Brain microvascular endothelial cell (primary cell): ENCODE results near the gene PIPOX.
"Not testable (repeated sequence)": the region's sequence is repeated elsewhere in the genome, so short reads cannot be mapped to it uniquely, and the experiment has no call there.

Experiments used
- DNase-seq: peaks from one replicate; pipeline ENCODE4 v3.0.0-alpha.2; 2020
- H3K27ac ChIP-seq: fragments of 250-450 bp; sonication (Bioruptor Pico); 2 replicates; pipeline ENCODE4 v1.5.1; 2020; ENCODE audit warnings: mild to moderate bottlenecking, moderate library complexity
- H3K27me3 ChIP-seq: fragments of 250-450 bp; sonication (Bioruptor Pico); replicated peaks from 2 replicates; pipeline ENCODE4 v1.5.1; 2020; ENCODE audit warnings: mild to moderate bottlenecking
- H3K36me3 ChIP-seq: fragments of 250-450 bp; sonication (Bioruptor Pico); replicated peaks from 2 replicates; pipeline ENCODE4 v1.5.1; 2020; ENCODE audit warnings: mild to moderate bottlenecking
- H3K4me3 ChIP-seq: 2 replicates; pipeline ENCODE4 v1.5.1; 2011; ENCODE audit warnings: low read depth, mild to moderate bottlenecking, control low read depth, low read length, moderate library complexity
- in situ Hi-C: cut with HindIII; loops from 2 replicates; pipeline ENCODE4 v1.10.0; 2017; ENCODE audit warnings: low sequenced_read_pairs, low pct_ligation_motif_present
- TF ChIP-seq, protein P1 (sequence below): IDR thresholded peaks from 2 replicates; pipeline ENCODE4 v1.5.1; 2011; ENCODE audit warnings: low read depth, mild to moderate bottlenecking, moderate library complexity, low read length, control low read depth, inconsistent platforms; ENCODE audit errors: missing control alignments

PIPOX gene

DNA sequence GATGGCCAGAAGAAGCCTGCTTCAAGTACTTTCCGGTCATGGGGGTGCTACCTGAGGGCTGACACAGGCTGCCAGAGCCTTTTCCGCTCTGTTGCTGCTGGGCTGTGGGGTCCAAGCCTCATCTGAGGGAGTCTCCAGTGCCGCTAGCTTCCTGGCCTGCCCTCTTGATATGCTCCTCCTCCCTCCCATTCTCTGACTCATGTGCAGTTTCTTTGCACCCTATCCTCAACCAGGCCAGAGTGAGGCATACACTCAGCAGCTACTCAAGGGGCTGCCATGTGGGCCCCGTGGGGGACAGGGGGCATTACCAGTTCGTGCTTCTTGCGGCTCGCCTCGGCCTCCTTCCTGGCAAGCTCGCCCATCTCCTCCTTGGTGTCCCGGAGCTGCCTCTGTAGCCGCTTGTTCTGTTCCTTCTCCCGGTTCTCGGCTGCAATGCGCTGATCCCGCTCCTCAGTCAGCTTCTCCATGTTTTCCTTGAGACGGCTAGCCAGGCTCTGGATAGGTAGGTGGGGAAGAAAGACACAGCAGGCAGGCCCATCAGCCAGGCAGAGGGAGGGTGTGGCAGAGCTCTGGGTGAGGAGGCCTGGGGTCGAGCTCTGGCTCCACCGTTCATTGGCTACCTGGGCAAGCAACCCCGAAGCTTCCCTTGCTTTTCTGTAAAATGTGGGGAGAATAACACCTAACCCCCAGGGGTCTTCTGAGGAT, 43.8 kb downstream of the PIPOX start:
- no peaks in the 10 kb centered on the region for H3K36me3 ChIP-seq
- DNase-seq, result peak; percentile 13
- no peak overlapping the region for H3K4me3 ChIP-seq
- TF ChIP-seq, protein P1, sequence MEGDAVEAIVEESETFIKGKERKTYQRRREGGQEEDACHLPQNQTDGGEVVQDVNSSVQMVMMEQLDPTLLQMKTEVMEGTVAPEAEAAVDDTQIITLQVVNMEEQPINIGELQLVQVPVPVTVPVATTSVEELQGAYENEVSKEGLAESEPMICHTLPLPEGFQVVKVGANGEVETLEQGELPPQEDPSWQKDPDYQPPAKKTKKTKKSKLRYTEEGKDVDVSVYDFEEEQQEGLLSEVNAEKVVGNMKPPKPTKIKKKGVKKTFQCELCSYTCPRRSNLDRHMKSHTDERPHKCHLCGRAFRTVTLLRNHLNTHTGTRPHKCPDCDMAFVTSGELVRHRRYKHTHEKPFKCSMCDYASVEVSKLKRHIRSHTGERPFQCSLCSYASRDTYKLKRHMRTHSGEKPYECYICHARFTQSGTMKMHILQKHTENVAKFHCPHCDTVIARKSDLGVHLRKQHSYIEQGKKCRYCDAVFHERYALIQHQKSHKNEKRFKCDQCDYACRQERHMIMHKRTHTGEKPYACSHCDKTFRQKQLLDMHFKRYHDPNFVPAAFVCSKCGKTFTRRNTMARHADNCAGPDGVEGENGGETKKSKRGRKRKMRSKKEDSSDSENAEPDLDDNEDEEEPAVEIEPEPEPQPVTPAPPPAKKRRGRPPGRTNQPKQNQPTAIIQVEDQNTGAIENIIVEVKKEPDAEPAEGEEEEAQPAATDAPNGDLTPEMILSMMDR, result no peak
- in situ Hi-C loops, result no loop called here
- H3K27me3 ChIP-seq, result no peaks in the 10 kb centered on the region
- no peak overlapping the region for H3K27ac ChIP-seq

DNA sequence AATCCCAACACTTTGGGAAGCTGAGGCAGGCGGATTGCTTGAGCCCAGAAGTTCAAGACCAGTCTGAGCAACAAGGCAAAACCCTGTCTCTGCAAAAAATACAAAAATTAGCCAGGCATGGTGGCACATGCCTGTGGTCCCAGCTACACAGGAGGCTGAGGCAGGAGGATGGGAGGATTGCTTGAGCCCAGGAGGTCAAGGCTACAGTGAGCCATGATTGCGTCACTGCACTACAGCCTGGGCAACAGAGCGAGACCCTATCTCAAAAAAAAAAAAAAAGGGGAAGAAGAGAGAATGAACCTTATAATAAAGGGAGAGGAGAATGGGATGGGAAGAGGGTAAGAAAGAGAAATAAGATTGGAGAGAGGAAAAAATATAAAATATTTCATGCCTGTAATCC, 45.8 kb downstream of the PIPOX start:
- H3K36me3 ChIP-seq, in situ Hi-C loops, H3K27me3 ChIP-seq, DNase-seq, H3K27ac ChIP-seq, H3K4me3 ChIP-seq: not testable (repeated sequence)

DNA sequence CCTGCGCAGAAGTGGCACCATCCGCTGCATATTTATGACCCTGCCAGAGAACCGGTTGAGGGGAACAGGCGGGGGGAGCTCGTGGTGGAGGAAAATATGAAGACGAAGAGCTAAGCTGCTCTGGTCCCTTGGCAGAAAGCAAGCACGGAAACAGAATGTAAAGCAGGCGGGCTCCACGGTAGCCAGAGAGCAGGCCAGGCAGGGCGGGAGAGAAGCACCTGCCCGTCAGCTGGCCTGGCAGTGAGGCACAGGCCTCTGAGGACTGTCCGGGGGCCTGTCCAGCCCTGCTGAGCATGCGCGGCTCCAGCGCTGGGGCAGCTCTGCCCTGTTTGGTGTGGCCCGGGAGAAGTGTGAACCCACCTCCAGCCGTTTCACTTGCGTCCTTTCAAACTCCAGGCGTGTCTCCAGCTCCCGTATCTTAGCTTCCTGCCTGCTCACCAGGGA, 46.7 kb downstream of the PIPOX start:
- DNase-seq, result no peak
- Histone ChIP-seq H3K36me3 (no peaks in the 10 kb centered on the region), H3K4me3 (no peak overlapping the region), H3K27ac (no peak overlapping the region), H3K27me3 (no peaks in the 10 kb centered on the region)
- TF ChIP-seq, protein P1, result no peak
- in situ Hi-C loops, result no loop called here

DNA sequence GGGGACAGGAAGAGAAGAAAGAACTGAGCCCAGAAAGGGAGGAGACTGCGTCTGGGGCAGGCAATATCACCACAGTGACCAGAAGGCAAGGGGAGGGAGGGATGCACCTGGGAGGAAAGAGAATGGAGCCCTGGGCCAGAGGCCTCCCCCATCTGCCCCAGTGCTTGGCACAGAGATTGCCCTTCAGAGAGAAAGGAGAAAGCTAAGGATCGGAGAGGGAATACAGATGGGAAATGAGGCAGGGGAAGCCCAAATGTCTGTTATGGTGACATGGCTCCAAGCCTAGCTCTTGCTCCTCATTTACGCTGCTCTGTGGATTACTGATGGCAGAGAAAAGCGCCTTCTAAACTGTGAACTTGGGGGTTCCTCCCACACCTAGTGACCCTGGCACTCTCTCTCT, 47.2 kb downstream of the PIPOX start:
- Histone ChIP-seq H3K27ac (no peak overlapping the region), H3K36me3 (no peaks in the 10 kb centered on the region), H3K27me3 (no peaks in the 10 kb centered on the region), H3K4me3 (no peak overlapping the region)
- DNase-seq, result no peak
- in situ Hi-C loops, result no loop called here
- TF ChIP-seq, protein P1, result no peak

DNA sequence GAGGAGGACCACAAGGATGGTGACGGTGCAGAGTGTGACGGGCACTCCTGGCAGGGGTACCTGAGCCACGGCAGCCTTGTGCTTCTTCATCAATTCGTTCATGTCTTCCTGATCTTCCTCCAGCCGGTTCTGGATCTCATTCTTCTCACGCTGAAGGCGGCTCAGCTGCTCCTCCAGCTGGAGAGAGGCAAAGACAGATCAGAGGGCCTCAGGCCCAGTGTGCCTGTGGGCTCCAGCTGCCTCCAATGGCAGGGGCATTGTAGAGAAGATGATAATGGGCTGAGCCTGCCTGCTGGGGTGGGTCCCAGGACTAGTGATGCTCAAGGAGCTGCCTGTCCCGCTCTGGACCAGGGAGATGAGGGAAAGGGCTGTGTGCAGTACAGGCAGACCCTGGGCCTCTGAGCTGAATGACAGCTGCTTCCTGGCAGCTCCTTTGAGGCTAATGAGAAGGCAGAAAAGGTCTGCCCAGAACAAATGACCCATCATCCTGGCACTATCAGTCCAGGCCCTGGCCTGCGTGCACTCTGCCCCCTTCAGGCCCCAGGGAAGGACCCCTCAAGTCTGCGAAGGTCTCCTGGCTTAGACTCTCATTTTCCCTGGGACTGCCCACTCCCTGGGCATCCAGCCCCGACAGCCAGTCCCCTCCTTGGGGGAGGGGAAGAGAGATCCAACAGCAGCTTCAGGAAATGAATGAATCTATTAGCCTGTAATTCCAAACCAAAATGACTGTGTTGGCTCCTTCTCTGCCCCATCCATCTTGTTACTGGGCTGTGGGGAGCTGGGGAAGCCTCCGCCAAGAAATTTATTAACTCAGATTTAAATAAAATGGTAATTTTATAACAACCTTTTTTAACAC, 48.0 kb downstream of the PIPOX start:
- in situ Hi-C loops, result no loop called here
- Histone ChIP-seq H3K27me3 (no peaks in the 10 kb centered on the region), H3K4me3 (no peak overlapping the region), H3K27ac (no peak overlapping the region), H3K36me3 (no peaks in the 10 kb centered on the region)
- TF ChIP-seq, protein P1, result peak; percentile 16
- DNase-seq, result no peak

DNA sequence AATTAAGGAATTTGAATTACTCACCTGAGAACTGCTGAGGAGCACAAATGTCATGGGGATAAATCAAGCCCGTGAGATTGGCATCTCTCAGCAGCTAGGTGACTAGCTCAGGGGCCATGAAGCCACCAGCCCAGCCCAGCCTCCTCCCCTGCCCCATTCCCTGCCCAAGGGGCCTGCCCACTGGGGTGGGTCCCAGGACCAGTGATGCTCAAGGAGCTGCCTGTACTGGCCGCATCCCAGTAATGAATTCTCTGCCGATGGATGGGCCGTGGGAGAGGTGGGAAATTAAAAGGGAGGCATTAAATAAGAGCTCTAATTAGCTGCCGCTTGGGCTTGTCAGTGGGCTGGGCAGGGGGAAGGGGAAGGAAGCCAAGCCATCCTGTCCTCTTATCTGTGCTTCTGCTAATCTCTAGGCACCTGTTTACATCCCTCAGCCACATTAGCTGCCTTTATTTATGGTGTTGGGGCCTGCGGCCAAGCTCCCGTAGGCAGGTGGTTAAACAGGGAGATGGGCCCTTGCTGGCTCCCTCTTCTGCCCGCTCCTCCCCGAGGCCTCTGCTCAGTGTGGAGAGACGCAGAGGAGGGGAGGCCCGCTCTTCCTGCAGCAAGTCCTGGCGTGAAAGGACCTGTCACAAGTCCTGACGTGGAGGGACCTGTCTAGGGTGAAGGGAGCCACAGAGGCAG, 48.8 kb downstream of the PIPOX start:
- H3K36me3 ChIP-seq, result no peaks in the 10 kb centered on the region
- in situ Hi-C loops, result no loop called here
- DNase-seq, result no peak
- H3K27me3 ChIP-seq, result no peaks in the 10 kb centered on the region
- TF ChIP-seq, protein P1, result no peak
- no peak overlapping the region for H3K4me3 ChIP-seq
- H3K27ac ChIP-seq, result no peak overlapping the region
